ENCODE data around the gene ZNF438. TPM values are rescaled to one million over a fixed set of nuclear protein-coding genes. Genes with fewer than 3 reads are reported as not detected.
"Not testable (repeated sequence)": the region's sequence is repeated elsewhere in the genome, so short reads cannot be mapped to it uniquely, and the experiment has no call there.

ZNF438 gene
- total and polyA plus RNA-seq, 2 donors, result 9.0 to 10.2 TPM

- Histone ChIP-seq H3K36me3 (ENCODE audit: control insufficient read depth in 2 of 2, insufficient read depth in 2 of 2, low read length in 1 of 2) (no peaks in the 10 kb centered on the region), H3K27ac (ENCODE audit: low read depth in 1 of 2, low read length in 1 of 2) (peak overlapping the region; percentile 15 to 23), H3K27me3 (ENCODE audit: control insufficient read depth in 2 of 2, insufficient read depth in 1 of 2, low read length in 1 of 2) (no peaks in the 10 kb centered on the region), H3K4me1 (ENCODE audit: control insufficient read depth in 2 of 2, insufficient read depth in 2 of 2, low read length in 2 of 2) (peaks cover 52 to 57% of the 10 kb centered on the region in 2 donors), H3K9me3 (ENCODE audit: control insufficient read depth in 2 of 2, insufficient read depth in 1 of 2, low read length in 1 of 2) (peaks cover 0 to 3% of the 10 kb centered on the region in 2 donors), H3K4me3 (ENCODE audit: low read length in 2 of 2) (no peak overlapping the region)
- 90% methylated on average over 5 of the region's 5 CpGs for WGBS
- no peak for DNase-seq (ENCODE audit: low read depth in 6 of 9, low spot score in 9 of 9)
Measured at GRCh38 chr10:30803892-30804322, 227.8 kb downstream of the ZNF438 start.

GRCh38 chr10:30803058-30803457 is 228.6 kb downstream of the ZNF438 start:
- peaks cover 54 to 62% of the 10 kb centered on the region in 2 donors for H3K4me1 ChIP-seq (ENCODE audit: control insufficient read depth in 2 of 2, insufficient read depth in 2 of 2, low read length in 2 of 2)
- no peak overlapping the region for H3K27ac ChIP-seq (ENCODE audit: low read depth in 1 of 2, low read length in 1 of 2)
- WGBS, result 94% methylated on average over 3 of the region's 3 CpGs
- peaks cover 0 to 1% of the 10 kb centered on the region in 2 donors for H3K9me3 ChIP-seq (ENCODE audit: control insufficient read depth in 2 of 2, insufficient read depth in 1 of 2, low read length in 1 of 2)
- no peak overlapping the region for H3K4me3 ChIP-seq (ENCODE audit: low read length in 2 of 2)
- H3K27me3 ChIP-seq (ENCODE audit: control insufficient read depth in 2 of 2, insufficient read depth in 1 of 2, low read length in 1 of 2), result no peaks in the 10 kb centered on the region
- no peak for DNase-seq (ENCODE audit: low read depth in 6 of 9, low spot score in 9 of 9)
- H3K36me3 ChIP-seq (ENCODE audit: control insufficient read depth in 2 of 2, insufficient read depth in 2 of 2, low read length in 1 of 2), result no peaks in the 10 kb centered on the region

DNA sequence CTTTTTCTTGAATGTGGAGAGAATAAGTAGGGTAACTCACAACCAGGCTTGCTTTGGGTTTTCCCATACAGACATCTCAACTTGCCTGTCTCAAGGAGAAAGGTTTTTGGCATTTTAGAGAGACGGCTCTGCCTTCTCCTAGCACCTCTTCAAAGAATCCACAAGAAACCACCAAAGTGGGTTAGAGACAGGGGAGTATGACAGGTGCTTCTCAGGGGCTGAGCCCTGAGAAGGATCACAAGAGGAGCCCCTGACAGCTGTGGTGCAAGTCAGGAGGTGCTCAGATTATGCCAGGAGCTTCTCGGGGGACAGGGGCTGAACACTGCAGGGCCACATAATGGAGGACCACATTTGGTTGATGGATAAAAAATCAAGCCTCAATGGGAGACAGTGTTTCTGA is 231.3 kb downstream of the ZNF438 start:
- DNase-seq (ENCODE audit: low read depth in 6 of 9, low spot score in 9 of 9), result peak in 7 of 9 donors; percentile 44 to 89 (median 70)
- no peaks in the 10 kb centered on the region for H3K9me3 ChIP-seq (ENCODE audit: control insufficient read depth in 2 of 2, insufficient read depth in 1 of 2, low read length in 1 of 2)
- H3K4me3 ChIP-seq (ENCODE audit: low read length in 2 of 2), result no peak overlapping the region
- 9% methylated on average over 2 of the region's 2 CpGs for WGBS
- H3K36me3 ChIP-seq (ENCODE audit: control insufficient read depth in 2 of 2, insufficient read depth in 2 of 2, low read length in 1 of 2), result no peaks in the 10 kb centered on the region
- peaks cover 41 to 51% of the 10 kb centered on the region in 2 donors for H3K4me1 ChIP-seq (ENCODE audit: control insufficient read depth in 2 of 2, insufficient read depth in 2 of 2, low read length in 2 of 2)
- no peaks in the 10 kb centered on the region for H3K27me3 ChIP-seq (ENCODE audit: control insufficient read depth in 2 of 2, insufficient read depth in 1 of 2, low read length in 1 of 2)
- H3K27ac ChIP-seq (ENCODE audit: low read depth in 1 of 2, low read length in 1 of 2), result peak overlapping the region in 1 of 2 donors; percentile 85

- peaks cover 27 to 37% of the 10 kb centered on the region in 2 donors for H3K4me1 ChIP-seq (ENCODE audit: control insufficient read depth in 2 of 2, insufficient read depth in 2 of 2, low read length in 2 of 2)
- no peaks in the 10 kb centered on the region for H3K36me3 ChIP-seq (ENCODE audit: control insufficient read depth in 2 of 2, insufficient read depth in 2 of 2, low read length in 1 of 2)
- no peaks in the 10 kb centered on the region for H3K9me3 ChIP-seq (ENCODE audit: control insufficient read depth in 2 of 2, insufficient read depth in 1 of 2, low read length in 1 of 2)
- no peak overlapping the region for H3K4me3 ChIP-seq (ENCODE audit: low read length in 2 of 2)
- peak overlapping the region in 1 of 2 donors; percentile 26 for H3K27ac ChIP-seq (ENCODE audit: low read depth in 1 of 2, low read length in 1 of 2)
- WGBS, result 90% methylated on average over 14 of the region's 14 CpGs
- DNase-seq (ENCODE audit: low read depth in 6 of 9, low spot score in 9 of 9), result no peak
- H3K27me3 ChIP-seq (ENCODE audit: control insufficient read depth in 2 of 2, insufficient read depth in 1 of 2, low read length in 1 of 2), result no peaks in the 10 kb centered on the region
Measured at GRCh38 chr10:30798646-30799185, 232.9 kb downstream of the ZNF438 start.

DNA sequence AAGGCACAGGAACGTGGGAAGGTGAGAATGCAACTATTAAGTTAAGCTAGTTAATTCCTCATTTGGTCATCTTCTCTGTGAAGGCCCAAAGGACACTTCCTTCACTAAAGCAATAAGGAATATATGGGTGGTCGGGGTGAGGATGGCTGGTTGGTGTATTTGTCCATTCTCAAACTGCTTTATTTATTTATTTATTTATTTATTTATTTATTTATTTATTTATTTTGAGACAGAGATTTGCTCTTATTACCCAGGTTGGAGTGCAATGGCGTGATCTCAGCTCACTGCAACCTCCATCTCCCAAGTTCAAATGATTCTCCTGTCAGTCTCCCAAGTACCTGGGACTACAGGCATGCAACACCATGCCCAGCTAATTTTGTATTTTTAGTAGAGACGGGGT is 236.6 kb downstream of the ZNF438 start:
- DNase-seq (ENCODE audit: low read depth in 6 of 9, low spot score in 9 of 9); H3K27ac ChIP-seq (ENCODE audit: low read depth in 1 of 2, low read length in 1 of 2); H3K4me3 ChIP-seq (ENCODE audit: low read length in 2 of 2); H3K27me3 ChIP-seq (ENCODE audit: control insufficient read depth in 2 of 2, insufficient read depth in 1 of 2, low read length in 1 of 2); H3K9me3 ChIP-seq (ENCODE audit: control insufficient read depth in 2 of 2, insufficient read depth in 1 of 2, low read length in 1 of 2); H3K36me3 ChIP-seq (ENCODE audit: control insufficient read depth in 2 of 2, insufficient read depth in 2 of 2, low read length in 1 of 2): not testable (repeated sequence)
- H3K4me1 ChIP-seq (ENCODE audit: control insufficient read depth in 2 of 2, insufficient read depth in 2 of 2, low read length in 2 of 2), result peaks cover 14 to 43% of the 10 kb centered on the region in 2 donors
- 96% methylated on average over 4 of the region's 4 CpGs for WGBS
